RWPE2 (cell line): ENCODE measurements around the gene MRPS5.

Experiments used
- ATAC-seq: fragments of 200-7000 bp; cut with Tn5 transposase; 3 replicates; pipeline ENCODE4 v1.9.1; 2021; ENCODE audit warnings: low read depth
- DNase-seq: peaks from one replicate; pipeline ENCODE4 v3.0.0-alpha.2; 2020; ENCODE audit warnings: low spot score
- H3K27ac ChIP-seq: fragments of 450-650 bp; 2 replicates; pipeline ENCODE4 v1.5.1; 2017; ENCODE audit warnings: mild to moderate bottlenecking; ENCODE audit not compliant: poor library complexity, severe bottlenecking
- H3K27me3 ChIP-seq: fragments of 250-450 bp; sonication (Bioruptor Pico); 2 replicates; pipeline ENCODE4 v1.5.1; 2021; ENCODE audit warnings: mild to moderate bottlenecking, moderate library complexity; ENCODE audit not compliant: insufficient read depth, poor library complexity, severe bottlenecking
- H3K36me3 ChIP-seq: fragments of 250-450 bp; sonication (Bioruptor Pico); 2 replicates; pipeline ENCODE4 v1.5.1; 2020; ENCODE audit warnings: low read depth, mild to moderate bottlenecking, moderate library complexity
- H3K4me1 ChIP-seq: fragments of 250-450 bp; sonication (Bioruptor Pico); 2 replicates; pipeline ENCODE4 v1.5.1; 2021; ENCODE audit warnings: mild to moderate bottlenecking, moderate library complexity; ENCODE audit not compliant: insufficient read depth, poor library complexity, severe bottlenecking
- H3K4me3 ChIP-seq: fragments of 250-450 bp; sonication (Bioruptor Pico); 2 replicates; pipeline ENCODE4 v1.5.1; 2021; ENCODE audit warnings: mild to moderate bottlenecking, moderate library complexity; ENCODE audit not compliant: severe bottlenecking
- H3K9me3 ChIP-seq: fragments of 250-450 bp; sonication (Bioruptor Pico); 2 replicates; pipeline ENCODE4 v1.5.1; 2021; ENCODE audit warnings: mild to moderate bottlenecking, moderate library complexity; ENCODE audit not compliant: severe bottlenecking
- TF ChIP-seq, protein P1 (sequence below): fragments of 450-650 bp; IDR thresholded peaks from one replicate; pipeline ENCODE4 v1.5.1; 2017; ENCODE audit warnings: mild to moderate bottlenecking, moderate library complexity; ENCODE audit not compliant: poor library complexity, severe bottlenecking

The MRPS5 gene

DNA sequence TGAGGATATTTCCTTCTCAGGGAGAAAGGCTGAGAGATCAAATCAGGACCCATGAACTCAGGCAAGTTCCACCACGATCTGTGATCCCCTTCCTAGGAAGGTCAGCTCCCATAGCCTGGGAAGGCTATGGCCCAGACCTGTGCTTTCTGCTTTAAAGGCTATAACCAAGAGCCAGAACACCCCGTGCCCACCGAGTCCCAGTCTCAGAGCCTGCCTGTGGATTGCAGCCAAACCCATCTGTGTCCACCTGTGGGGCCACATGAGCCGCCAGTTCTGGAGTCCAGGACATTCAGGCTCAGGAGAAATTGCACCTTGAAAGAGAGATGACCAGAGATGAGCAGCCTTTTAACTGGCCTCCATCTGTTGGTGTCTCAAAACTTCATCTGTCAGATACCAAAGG is 49.2 kb downstream of the MRPS5 start:
- DNase-seq (no peak), ATAC-seq (no peak)
- no peaks in the 10 kb centered on the region for H3K9me3 ChIP-seq
- TF ChIP-seq, protein P1, sequence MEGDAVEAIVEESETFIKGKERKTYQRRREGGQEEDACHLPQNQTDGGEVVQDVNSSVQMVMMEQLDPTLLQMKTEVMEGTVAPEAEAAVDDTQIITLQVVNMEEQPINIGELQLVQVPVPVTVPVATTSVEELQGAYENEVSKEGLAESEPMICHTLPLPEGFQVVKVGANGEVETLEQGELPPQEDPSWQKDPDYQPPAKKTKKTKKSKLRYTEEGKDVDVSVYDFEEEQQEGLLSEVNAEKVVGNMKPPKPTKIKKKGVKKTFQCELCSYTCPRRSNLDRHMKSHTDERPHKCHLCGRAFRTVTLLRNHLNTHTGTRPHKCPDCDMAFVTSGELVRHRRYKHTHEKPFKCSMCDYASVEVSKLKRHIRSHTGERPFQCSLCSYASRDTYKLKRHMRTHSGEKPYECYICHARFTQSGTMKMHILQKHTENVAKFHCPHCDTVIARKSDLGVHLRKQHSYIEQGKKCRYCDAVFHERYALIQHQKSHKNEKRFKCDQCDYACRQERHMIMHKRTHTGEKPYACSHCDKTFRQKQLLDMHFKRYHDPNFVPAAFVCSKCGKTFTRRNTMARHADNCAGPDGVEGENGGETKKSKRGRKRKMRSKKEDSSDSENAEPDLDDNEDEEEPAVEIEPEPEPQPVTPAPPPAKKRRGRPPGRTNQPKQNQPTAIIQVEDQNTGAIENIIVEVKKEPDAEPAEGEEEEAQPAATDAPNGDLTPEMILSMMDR = no peak
- no peaks in the 10 kb centered on the region for H3K4me1 ChIP-seq
- H3K27ac ChIP-seq = no peak overlapping the region
- H3K36me3 ChIP-seq = no peaks in the 10 kb centered on the region
- no peaks in the 10 kb centered on the region for H3K27me3 ChIP-seq
- H3K4me3 ChIP-seq = no peak overlapping the region

DNA sequence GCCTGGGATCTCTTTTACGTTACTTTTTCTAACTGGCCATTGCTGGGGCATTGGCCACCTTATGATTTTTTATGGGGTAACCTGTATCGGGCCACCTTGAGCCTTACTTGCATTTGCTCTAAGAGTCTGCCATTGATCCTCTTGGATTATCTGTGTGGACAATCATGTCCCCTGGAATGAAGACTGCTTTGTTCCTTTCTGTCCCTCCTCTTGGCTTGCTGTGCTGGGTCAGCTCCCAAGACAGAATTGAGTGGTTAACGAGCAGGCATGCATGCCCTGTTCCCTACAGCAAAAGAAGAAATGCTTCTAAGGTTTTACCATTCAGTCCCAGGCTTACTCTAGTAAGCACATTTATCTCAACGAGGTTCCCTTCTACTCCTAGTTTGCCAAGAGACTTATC is 49.8 kb downstream of the MRPS5 start:
- H3K27ac ChIP-seq = no peak overlapping the region
- H3K4me3 ChIP-seq = no peak overlapping the region
- no peaks in the 10 kb centered on the region for H3K27me3 ChIP-seq
- H3K9me3 ChIP-seq = no peaks in the 10 kb centered on the region
- H3K36me3 ChIP-seq = no peaks in the 10 kb centered on the region
- no peak for DNase-seq
- TF ChIP-seq, protein P1 = no peak
- no peak for ATAC-seq
- no peaks in the 10 kb centered on the region for H3K4me1 ChIP-seq

DNA sequence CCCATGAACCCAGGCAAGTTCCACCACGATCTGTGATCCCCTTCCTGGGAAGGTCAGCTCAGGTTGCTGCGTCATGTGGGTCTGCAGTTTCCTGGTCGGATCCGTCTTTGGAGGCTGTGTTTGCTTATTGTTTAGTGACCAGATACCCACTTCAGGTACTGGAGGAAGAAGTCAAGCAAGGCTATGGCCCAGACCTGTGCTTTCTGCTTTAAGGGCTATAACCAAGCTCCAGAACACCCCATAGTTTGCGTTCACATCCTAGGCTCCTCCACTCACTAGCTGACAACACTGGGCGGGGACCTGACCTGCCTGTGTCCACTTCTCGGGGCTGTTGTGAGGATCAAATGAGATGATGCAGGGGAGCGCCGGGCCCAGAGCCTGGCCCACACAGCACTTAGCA is 52.1 kb downstream of the MRPS5 start:
- H3K4me1 ChIP-seq = no peaks in the 10 kb centered on the region
- TF ChIP-seq, protein P1 = no peak
- no peaks in the 10 kb centered on the region for H3K27me3 ChIP-seq
- H3K9me3 ChIP-seq = no peaks in the 10 kb centered on the region
- DNase-seq (no peak), ATAC-seq (no peak)
- H3K36me3 ChIP-seq = no peaks in the 10 kb centered on the region
- no peak overlapping the region for H3K4me3 ChIP-seq
- no peak overlapping the region for H3K27ac ChIP-seq

DNA sequence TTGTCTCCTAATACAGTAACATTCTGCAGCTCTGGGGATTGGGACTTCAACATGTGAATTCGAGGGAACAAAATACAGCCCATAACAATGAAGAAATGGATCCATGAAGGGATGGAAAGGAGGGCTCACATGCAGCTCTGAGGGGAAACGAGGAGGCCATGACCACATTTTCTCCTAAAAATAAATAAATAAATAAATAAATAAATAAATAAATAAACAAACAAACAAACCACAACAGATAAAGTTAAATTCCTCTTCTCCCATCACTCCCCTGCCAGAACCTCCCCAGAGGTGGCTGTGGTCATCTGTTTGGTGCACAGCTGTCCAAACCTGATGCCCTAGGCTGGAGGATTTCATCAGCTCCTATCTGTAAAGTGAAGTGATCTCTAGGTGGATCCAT is 53.4 kb downstream of the MRPS5 start:
- no peaks in the 10 kb centered on the region for H3K4me1 ChIP-seq
- TF ChIP-seq, protein P1 = no peak
- DNase-seq (no peak), ATAC-seq (no peak)
- H3K27ac ChIP-seq = no peak overlapping the region
- H3K9me3 ChIP-seq = no peaks in the 10 kb centered on the region
- no peaks in the 10 kb centered on the region for H3K36me3 ChIP-seq
- no peak overlapping the region for H3K4me3 ChIP-seq
- H3K27me3 ChIP-seq = no peaks in the 10 kb centered on the region

DNA sequence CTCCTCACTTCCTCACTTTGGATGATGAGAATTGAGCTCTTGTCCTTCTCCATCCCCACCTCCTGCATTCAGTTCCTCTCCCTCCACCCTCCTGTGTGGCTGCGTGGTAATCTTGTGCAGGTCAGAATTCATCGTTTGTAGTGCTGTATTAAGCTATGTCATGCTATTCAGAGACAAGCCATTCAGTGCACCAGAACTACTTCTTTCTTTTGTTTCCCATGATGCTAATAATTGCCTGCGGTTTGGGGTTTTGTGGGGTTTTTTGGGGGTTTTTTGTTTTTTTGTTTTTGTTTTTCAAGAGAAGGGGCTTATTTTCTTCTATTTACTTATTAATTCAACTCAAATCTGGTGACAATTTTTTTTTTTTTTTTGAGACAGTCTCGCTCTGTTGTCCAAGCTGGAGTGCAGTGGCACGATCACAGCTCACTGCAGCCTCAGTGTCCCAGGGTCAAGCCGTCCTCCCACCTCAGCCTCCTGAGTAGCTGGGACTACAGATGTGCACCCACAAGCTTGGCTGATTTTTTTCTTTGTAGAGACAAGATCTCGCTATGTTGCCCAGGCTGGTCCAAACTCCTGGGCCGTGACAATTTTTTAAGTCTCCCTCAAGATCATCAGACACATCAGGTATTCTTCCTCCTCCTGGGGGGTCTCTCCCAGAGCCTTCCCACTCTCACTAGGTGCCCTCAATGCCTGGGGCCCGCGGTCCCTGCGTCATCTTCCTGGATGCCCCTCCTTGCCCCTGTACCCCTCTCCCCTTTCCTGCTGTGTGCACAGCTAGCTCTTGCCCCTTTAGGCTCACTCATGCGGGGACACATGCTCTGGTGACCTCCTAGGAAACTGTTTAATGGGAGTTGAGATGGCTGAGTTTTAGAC is 58.3 kb downstream of the MRPS5 start:
- Histone ChIP-seq H3K36me3 (no peaks in the 10 kb centered on the region), H3K27ac (no peak overlapping the region), H3K4me1 (no peaks in the 10 kb centered on the region), H3K4me3 (no peak overlapping the region), H3K9me3 (no peaks in the 10 kb centered on the region), H3K27me3 (no peaks in the 10 kb centered on the region)
- TF ChIP-seq, protein P1 = no peak
- ATAC-seq (no peak), DNase-seq (no peak)
